T follicular helper cell (primary cell): ENCODE measurements around the gene UXT.
"Not testable (repeated sequence)": the region's sequence is repeated elsewhere in the genome, so short reads cannot be mapped to it uniquely, and the experiment has no call there.

Source experiments
- DNase-seq: peaks from one replicate; pipeline ENCODE4 v3.0.0-alpha.2; 2020; ENCODE audit warnings: low read depth
- total RNA-seq, 2 experiments: gene quantifications; one replicate each; lab custom pipeline; 2026; lab: John Stamatoyannopoulos, UW

Gene UXT
- 57.4 to 66.9 reads per million in 2 experiments for total RNA-seq

GRCh38 chrX:47658684-47659420, at the start of gene UXT:
TSS of gene UXT (minus strand) at chrX:47659180. CDS start at chrX:47658927, 253 bp downstream.
- DNase-seq: peak; percentile 87

- DNase-seq: no peak
Observed at GRCh38 chrX:47707031-47707780, 48.2 kb upstream of the UXT start.

GRCh38 chrX:47706575-47706974, 47.6 kb upstream of the UXT start:
- no peak for DNase-seq

GRCh38 chrX:47704736-47705135, 45.8 kb upstream of the UXT start:
- no peak for DNase-seq

GRCh38 chrX:47697181-47697580, 38.2 kb upstream of the UXT start:
- no peak for DNase-seq

- DNase-seq: no peak
Observed at GRCh38 chrX:47690175-47690574, 31.2 kb upstream of the UXT start.

- DNase-seq: no peak
Observed at GRCh38 chrX:47687263-47687662, 28.3 kb upstream of the UXT start.

- no peak for DNase-seq
Observed at GRCh38 chrX:47683829-47684205, 24.8 kb upstream of the UXT start.

GRCh38 chrX:47683184-47683828, 24.3 kb upstream of the UXT start:
- no peak for DNase-seq

GRCh38 chrX:47675959-47676859, 17.2 kb upstream of the UXT start:
- DNase-seq: not testable (repeated sequence)

- no peak for DNase-seq
Observed at GRCh38 chrX:47674776-47675175, 15.8 kb upstream of the UXT start.

- not testable (repeated sequence) for DNase-seq
Observed at GRCh38 chrX:47665797-47666196, 6.8 kb upstream of the UXT start.

GRCh38 chrX:47664737-47665136, 5.8 kb upstream of the UXT start:
- DNase-seq: no peak

GRCh38 chrX:47662144-47662657, 3.2 kb upstream of the UXT start:
- no peak for DNase-seq

- no peak for DNase-seq
Observed at GRCh38 chrX:47661539-47661938, 2.6 kb upstream of the UXT start.

GRCh38 chrX:47659421-47659726, 394 bp upstream of the UXT start:
- no peak for DNase-seq

GRCh38 chrX:47658301-47658683, 688 bp downstream of the UXT start:
- DNase-seq: no peak

- DNase-seq: no peak
Observed at GRCh38 chrX:47651043-47651905, 7.7 kb downstream of the UXT start.

GRCh38 chrX:47650164-47651042, 8.6 kb downstream of the UXT start, which contains the start of gene ELK1:
TSS of gene ELK1 (minus strand) at chrX:47650563. CDS start at chrX:47641441, 9,122 bp downstream.
- DNase-seq: peak; percentile 82

GRCh38 chrX:47649781-47650163, 9.2 kb downstream of the UXT start:
- DNase-seq: no peak
